GM12864 (cell line): ENCODE data around the gene SLC18B1.

Source experiments
- DNase-seq: peaks from one replicate; pipeline ENCODE4 v3.0.0-alpha.2; 2011; ENCODE audit warnings: low read depth
- H3K4me3 ChIP-seq: 2 replicates; pipeline ENCODE4 v1.5.1; 2011; ENCODE audit warnings: mild to moderate bottlenecking, low read depth, low read length, control low read depth
- TF ChIP-seq, protein P1 (sequence below): IDR thresholded peaks from 2 replicates; pipeline ENCODE4 v1.5.1; 2011; ENCODE audit warnings: low read depth, mild to moderate bottlenecking, moderate library complexity, low read length, control low read depth, inconsistent platforms; ENCODE audit errors: missing control alignments

Gene SLC18B1

GRCh38 chr6:132798869-132799538 is 567 bp upstream of the SLC18B1 start:
- DNase-seq: peak; percentile 76
- H3K4me3 ChIP-seq: peak overlapping the region; percentile 72
- TF ChIP-seq, protein P1, sequence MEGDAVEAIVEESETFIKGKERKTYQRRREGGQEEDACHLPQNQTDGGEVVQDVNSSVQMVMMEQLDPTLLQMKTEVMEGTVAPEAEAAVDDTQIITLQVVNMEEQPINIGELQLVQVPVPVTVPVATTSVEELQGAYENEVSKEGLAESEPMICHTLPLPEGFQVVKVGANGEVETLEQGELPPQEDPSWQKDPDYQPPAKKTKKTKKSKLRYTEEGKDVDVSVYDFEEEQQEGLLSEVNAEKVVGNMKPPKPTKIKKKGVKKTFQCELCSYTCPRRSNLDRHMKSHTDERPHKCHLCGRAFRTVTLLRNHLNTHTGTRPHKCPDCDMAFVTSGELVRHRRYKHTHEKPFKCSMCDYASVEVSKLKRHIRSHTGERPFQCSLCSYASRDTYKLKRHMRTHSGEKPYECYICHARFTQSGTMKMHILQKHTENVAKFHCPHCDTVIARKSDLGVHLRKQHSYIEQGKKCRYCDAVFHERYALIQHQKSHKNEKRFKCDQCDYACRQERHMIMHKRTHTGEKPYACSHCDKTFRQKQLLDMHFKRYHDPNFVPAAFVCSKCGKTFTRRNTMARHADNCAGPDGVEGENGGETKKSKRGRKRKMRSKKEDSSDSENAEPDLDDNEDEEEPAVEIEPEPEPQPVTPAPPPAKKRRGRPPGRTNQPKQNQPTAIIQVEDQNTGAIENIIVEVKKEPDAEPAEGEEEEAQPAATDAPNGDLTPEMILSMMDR: peak; percentile 83

- no peak for DNase-seq
- TF ChIP-seq, protein P1: no peak
- H3K4me3 ChIP-seq: no peak overlapping the region
These were observed 3.0 kb downstream of the SLC18B1 start for GRCh38 chr6:132795461-132795860.

DNA sequence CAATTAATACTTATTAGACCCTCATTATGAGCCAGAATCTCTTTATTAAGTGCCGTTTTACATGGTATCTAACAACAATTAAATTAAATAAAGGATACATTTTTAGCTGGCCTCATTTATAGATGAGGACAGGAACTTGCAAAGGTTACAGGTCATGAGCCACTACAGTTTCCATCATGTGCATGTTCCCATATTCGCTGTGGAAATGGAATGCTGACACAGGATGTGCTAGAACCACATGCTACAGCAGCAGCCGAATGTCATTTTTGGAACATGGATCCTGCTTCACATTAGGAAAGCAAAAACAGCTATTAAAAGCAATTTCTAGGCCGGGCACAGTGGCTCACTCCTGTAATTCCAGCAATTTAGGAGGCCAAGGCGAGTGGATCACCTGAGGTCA is 5.9 kb downstream of the SLC18B1 start:
- no peak overlapping the region for H3K4me3 ChIP-seq
- TF ChIP-seq, protein P1: no peak
- DNase-seq: no peak

DNA sequence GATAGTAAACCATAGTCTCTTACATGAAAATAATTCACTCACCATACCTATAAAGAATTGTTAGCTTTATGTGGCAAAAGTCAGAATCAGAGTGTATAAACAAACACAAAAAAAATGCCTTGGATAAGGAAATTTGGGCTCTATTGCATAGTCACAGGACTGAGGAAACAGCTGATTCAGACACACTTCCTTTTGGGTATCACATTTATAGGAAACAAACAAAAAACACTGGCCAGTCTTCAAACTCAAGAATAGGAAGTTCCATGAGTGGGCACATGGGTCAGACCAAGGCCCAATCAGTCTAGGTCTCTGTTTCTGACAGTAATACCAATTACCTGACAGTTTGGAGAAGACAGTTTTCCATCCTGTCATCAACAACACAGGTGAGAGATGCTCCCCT is 8.0 kb downstream of the SLC18B1 start:
- TF ChIP-seq, protein P1: no peak
- no peak for DNase-seq
- H3K4me3 ChIP-seq: no peak overlapping the region

GRCh38 chr6:132789396-132789776 is 9.1 kb downstream of the SLC18B1 start:
- TF ChIP-seq, protein P1: no peak
- no peak for DNase-seq
- no peak overlapping the region for H3K4me3 ChIP-seq

GRCh38 chr6:132788658-132789395 is 9.6 kb downstream of the SLC18B1 start:
- no peak overlapping the region for H3K4me3 ChIP-seq
- TF ChIP-seq, protein P1: no peak
- no peak for DNase-seq
